ENCODE measurements around the gene BMPR1A. TPM values are rescaled to one million over a fixed set of nuclear protein-coding genes. Genes with fewer than 3 reads are reported as not detected.

The BMPR1A gene
- total and polyA plus RNA-seq, 2 experiments from 2014 or later, result 16.5 to 41.7 TPM

DNA sequence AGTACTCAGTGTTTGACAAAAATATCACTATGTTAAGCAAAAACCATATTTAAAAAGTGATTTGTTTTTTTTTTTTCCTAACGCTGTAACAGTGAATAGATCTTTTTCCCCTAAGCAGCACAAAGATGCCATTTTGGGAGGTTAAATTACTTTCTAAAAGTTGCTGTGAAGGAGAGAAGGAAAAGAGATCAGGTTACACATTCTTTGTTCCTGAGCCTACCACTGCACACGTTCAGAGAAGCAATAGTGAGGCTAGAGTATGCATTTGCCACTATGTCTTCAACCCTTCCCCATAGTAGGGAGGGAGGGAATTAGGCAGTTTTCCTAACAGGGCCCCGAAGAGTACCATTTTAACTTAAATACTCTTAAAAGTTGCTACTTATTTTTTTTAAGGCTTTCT, 38.9 kb downstream of the BMPR1A start:
- Histone ChIP-seq H3K27ac (peak overlapping the region; percentile 50), H3K4me1 (ENCODE audit: insufficient read depth) (peaks cover 31% of the 10 kb centered on the region), H3K9me2 (ENCODE audit: insufficient read depth) (no peaks in the 10 kb centered on the region), H3K9me3 (ENCODE audit: low read depth) (no peaks in the 10 kb centered on the region), H3K79me2 (ENCODE audit: insufficient read depth) (peaks cover 94% of the 10 kb centered on the region), H2AFZ (peak overlapping the region; percentile 33; the same call in 1 of the 2 replicates), H3K4me3 (peak overlapping the region; percentile 33), H3K27me3 (replicated peaks; ENCODE audit: insufficient read depth) (no peaks in the 10 kb centered on the region), H3F3A (ENCODE audit: insufficient read depth) (peaks cover 12% of the 10 kb centered on the region), H3K36me3 (ENCODE audit: low read depth) (no peaks in the 10 kb centered on the region), H4K20me1 (ENCODE audit: insufficient read depth) (no peaks in the 10 kb centered on the region), H3K4me2 (ENCODE audit: unreplicated experiment) (peak overlapping the region; percentile 79), H3K9ac (peak overlapping the region; percentile 35)
- peak; percentile 78 for DNase-seq
- in situ Hi-C loops (cut with MboI), result no loop called here
- 30 to 32% methylated on average over 3 of the region's 3 CpGs for WGBS, 2 experiments (ENCODE audit: low coverage in 1 of 2, low lambda C conversion rate in 2 of 2, missing lambda C conversion rate in 2 of 2)
- TF ChIP-seq EZH2phosphoT487 (IDR thresholded peaks at IDR 0.05; ENCODE audit: insufficient read depth, low read depth) (no peak), EZH2 (IDR thresholded peaks at IDR 0.05; ENCODE audit: insufficient read depth, poor library complexity, severe bottlenecking) (no peak)

DNA sequence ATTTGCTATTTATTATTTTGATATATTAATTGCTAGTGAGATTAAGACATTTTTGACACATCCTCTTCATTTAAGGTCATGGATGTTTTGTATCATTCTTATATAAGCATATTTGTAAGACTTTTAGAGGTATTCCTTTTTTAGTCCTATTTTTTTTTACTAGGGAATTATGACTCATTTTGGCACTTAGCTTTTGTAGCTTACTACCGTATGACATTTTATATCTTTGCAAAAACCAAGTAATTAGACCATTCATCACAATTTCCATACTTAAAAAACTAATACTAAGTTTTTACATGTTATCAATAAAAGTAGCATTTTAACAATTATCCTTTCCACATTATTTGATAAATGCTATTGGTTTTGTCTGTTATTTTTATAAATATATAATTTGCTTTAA, 41.6 kb downstream of the BMPR1A start:
- no peaks in the 10 kb centered on the region for H3K36me3 ChIP-seq (ENCODE audit: low read depth)
- no peaks in the 10 kb centered on the region for H3K9me2 ChIP-seq (ENCODE audit: insufficient read depth)
- in situ Hi-C loops (cut with MboI), result no loop called here
- 3 to 5% methylated on average over 1 of the region's 1 CpG for WGBS, 2 experiments (ENCODE audit: low coverage in 1 of 2, low lambda C conversion rate in 2 of 2, missing lambda C conversion rate in 2 of 2)
- TF ChIP-seq EZH2 (IDR thresholded peaks at IDR 0.05; ENCODE audit: insufficient read depth, poor library complexity, severe bottlenecking) (no peak), EZH2phosphoT487 (IDR thresholded peaks at IDR 0.05; ENCODE audit: insufficient read depth, low read depth) (no peak)
- 0 out of 2 replicates have a peak overlapping the region, but pooled peaks have one; percentile 13 for H3K9ac ChIP-seq
- H3K79me2 ChIP-seq (ENCODE audit: insufficient read depth), result peaks cover 96% of the 10 kb centered on the region
- peak; percentile 68 for DNase-seq
- H3K27ac ChIP-seq, result no peak overlapping the region
- H3K4me2 ChIP-seq (ENCODE audit: unreplicated experiment), result peak overlapping the region; percentile 54
- H3K4me1 ChIP-seq (ENCODE audit: insufficient read depth), result peaks cover 36% of the 10 kb centered on the region
- H2AFZ ChIP-seq, result no peak overlapping the region
- peaks cover 12% of the 10 kb centered on the region for H3F3A ChIP-seq (ENCODE audit: insufficient read depth)
- H4K20me1 ChIP-seq (ENCODE audit: insufficient read depth), result no peaks in the 10 kb centered on the region
- no peaks in the 10 kb centered on the region for H3K27me3 ChIP-seq (replicated peaks; ENCODE audit: insufficient read depth)
- H3K4me3 ChIP-seq, result peak overlapping the region; percentile 26; the same call in 1 of the 2 replicates
- H3K9me3 ChIP-seq (ENCODE audit: low read depth), result no peaks in the 10 kb centered on the region

DNA sequence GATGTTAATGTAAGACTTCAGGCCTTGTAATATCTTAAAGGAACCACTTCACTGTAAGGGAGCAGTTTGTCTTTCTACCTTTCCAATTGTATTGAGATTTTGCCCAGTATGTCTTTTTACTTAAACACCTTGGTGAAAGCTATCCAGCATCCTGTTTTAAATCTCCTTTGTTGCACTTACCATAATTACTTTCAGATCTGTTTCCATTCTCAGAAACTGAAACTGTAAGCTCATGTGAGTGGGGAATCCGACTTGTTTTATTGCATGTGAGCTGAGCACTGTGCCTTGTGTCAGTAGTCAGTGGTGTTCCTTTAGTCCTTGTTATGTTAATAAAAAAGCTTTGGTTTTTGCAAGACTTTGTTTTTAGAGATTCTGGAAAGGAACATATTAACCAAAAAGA, 42.2 kb downstream of the BMPR1A start:
- H3K9ac ChIP-seq, result peak overlapping the region; percentile 13; the same call in 1 of the 2 replicates

DNA sequence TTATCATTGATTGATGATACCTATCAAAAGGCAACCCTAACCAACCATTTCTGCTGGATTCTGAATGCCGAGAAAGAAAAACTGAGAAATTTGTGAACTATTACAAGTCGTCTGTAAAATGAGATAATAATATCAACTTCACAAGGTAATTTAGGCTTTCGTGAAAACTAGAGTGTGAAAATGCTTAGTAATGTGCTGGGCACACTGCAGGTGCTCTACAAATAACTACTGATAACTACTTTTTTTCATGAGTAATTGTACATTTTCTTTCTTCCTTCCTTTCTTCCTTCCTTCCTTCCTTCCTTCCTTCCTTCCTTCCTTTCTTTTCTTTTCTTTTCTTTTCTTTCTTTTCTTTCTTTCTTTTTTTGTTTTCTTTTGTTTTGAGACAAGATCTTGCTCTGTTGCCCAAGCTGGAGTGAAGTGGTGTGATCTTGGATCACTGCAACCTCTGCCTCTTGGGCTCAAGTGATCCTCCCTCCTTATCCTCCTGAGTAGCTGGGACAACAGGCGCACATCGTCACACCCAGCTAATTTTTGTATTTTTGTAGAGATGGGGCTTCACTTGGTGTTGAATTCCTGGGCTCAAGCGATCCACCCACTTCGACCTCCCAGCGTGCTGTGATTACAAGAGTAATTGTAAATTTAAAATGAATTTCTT, 42.9 kb downstream of the BMPR1A start:
- no peak for DNase-seq
- WGBS, 2 experiments (ENCODE audit: low coverage in 1 of 2, low lambda C conversion rate in 2 of 2, missing lambda C conversion rate in 2 of 2), result 80 to 82% methylated on average over 8 of the region's 8 CpGs
- H3K9ac ChIP-seq, result 0 out of 2 replicates have a peak overlapping the region, but pooled peaks have one; percentile 13
- peaks cover 96% of the 10 kb centered on the region for H3K79me2 ChIP-seq (ENCODE audit: insufficient read depth)
- H3K27me3 ChIP-seq (replicated peaks; ENCODE audit: insufficient read depth), result no peaks in the 10 kb centered on the region
- H2AFZ ChIP-seq, result no peak overlapping the region
- no peaks in the 10 kb centered on the region for H3K9me2 ChIP-seq (ENCODE audit: insufficient read depth)
- no peak overlapping the region for H3K4me2 ChIP-seq (ENCODE audit: unreplicated experiment)
- no peak overlapping the region for H3K27ac ChIP-seq
- H4K20me1 ChIP-seq (ENCODE audit: insufficient read depth), result no peaks in the 10 kb centered on the region
- no peaks in the 10 kb centered on the region for H3K9me3 ChIP-seq (ENCODE audit: low read depth)
- H3K36me3 ChIP-seq (ENCODE audit: low read depth), result no peaks in the 10 kb centered on the region
- TF ChIP-seq EZH2 (IDR thresholded peaks at IDR 0.05; ENCODE audit: insufficient read depth, poor library complexity, severe bottlenecking) (no peak), EZH2phosphoT487 (IDR thresholded peaks at IDR 0.05; ENCODE audit: insufficient read depth, low read depth) (no peak)
- in situ Hi-C loops (cut with MboI), result no loop called here
- H3F3A ChIP-seq (ENCODE audit: insufficient read depth), result peaks cover 12% of the 10 kb centered on the region
- no peak overlapping the region for H3K4me3 ChIP-seq
- peaks cover 45% of the 10 kb centered on the region for H3K4me1 ChIP-seq (ENCODE audit: insufficient read depth)

More for the DNA sequence above, 42.2 kb downstream of the BMPR1A start:
- WGBS, 2 experiments (ENCODE audit: low coverage in 1 of 2, low lambda C conversion rate in 2 of 2, missing lambda C conversion rate in 2 of 2), result 4 to 8% methylated on average over 1 of the region's 1 CpG
- H3F3A ChIP-seq (ENCODE audit: insufficient read depth), result peaks cover 12% of the 10 kb centered on the region
- peaks cover 96% of the 10 kb centered on the region for H3K79me2 ChIP-seq (ENCODE audit: insufficient read depth)
- H3K27ac ChIP-seq, result no peak overlapping the region
- DNase-seq, result peak; percentile 46
- H3K4me1 ChIP-seq (ENCODE audit: insufficient read depth), result peaks cover 42% of the 10 kb centered on the region
- TF ChIP-seq EZH2 (IDR thresholded peaks at IDR 0.05; ENCODE audit: insufficient read depth, poor library complexity, severe bottlenecking) (no peak), EZH2phosphoT487 (IDR thresholded peaks at IDR 0.05; ENCODE audit: insufficient read depth, low read depth) (no peak)
- H4K20me1 ChIP-seq (ENCODE audit: insufficient read depth), result no peaks in the 10 kb centered on the region
- H3K9me3 ChIP-seq (ENCODE audit: low read depth), result no peaks in the 10 kb centered on the region
- H3K36me3 ChIP-seq (ENCODE audit: low read depth), result no peaks in the 10 kb centered on the region
- no peaks in the 10 kb centered on the region for H3K9me2 ChIP-seq (ENCODE audit: insufficient read depth)
- H3K4me3 ChIP-seq, result peak overlapping the region; percentile 26
- peak overlapping the region; percentile 54 for H3K4me2 ChIP-seq (ENCODE audit: unreplicated experiment)
- no peaks in the 10 kb centered on the region for H3K27me3 ChIP-seq (replicated peaks; ENCODE audit: insufficient read depth)
- no peak overlapping the region for H2AFZ ChIP-seq
- in situ Hi-C loops (cut with MboI), result no loop called here

All from GM23248 (cell line).